Gastroesophageal sphincter (tissue), 3 donors: ENCODE measurements around the gene RNF32.

ENCODE experiments used
- CTCF ChIP-seq, 4 experiments: fragments of 200-600 bp in 2 of 4; fragments of 450-650 bp in 2 of 4; sonication (generic) in 1 of 4; IDR thresholded peaks; one replicate each; pipeline ENCODE4 v1.5.1; 2017 to 2019; ENCODE audit warnings: antibody characterized with exemption in 4 of 4, mild to moderate bottlenecking in 2 of 4, moderate library complexity in 2 of 4
- EP300 ChIP-seq: sonication (generic); formaldehyde crosslinking; IDR thresholded peaks from one replicate; pipeline ENCODE4 v1.6.1; 2017; ENCODE audit warnings: antibody characterized with exemption, mild to moderate bottlenecking
- POLR2A ChIP-seq, 2 donors: fragments of 450-650 bp; IDR thresholded peaks; one replicate each; pipeline ENCODE4 v1.6.1; 2017; ENCODE audit warnings: antibody characterized with exemption in 2 of 2, mild to moderate bottlenecking in 2 of 2, moderate library complexity in 1 of 2
- POLR2AphosphoS5 ChIP-seq: sonication (generic); formaldehyde crosslinking; IDR thresholded peaks from one replicate; pipeline ENCODE4 v1.6.1; 2017; ENCODE audit warnings: antibody characterized with exemption

DNA sequence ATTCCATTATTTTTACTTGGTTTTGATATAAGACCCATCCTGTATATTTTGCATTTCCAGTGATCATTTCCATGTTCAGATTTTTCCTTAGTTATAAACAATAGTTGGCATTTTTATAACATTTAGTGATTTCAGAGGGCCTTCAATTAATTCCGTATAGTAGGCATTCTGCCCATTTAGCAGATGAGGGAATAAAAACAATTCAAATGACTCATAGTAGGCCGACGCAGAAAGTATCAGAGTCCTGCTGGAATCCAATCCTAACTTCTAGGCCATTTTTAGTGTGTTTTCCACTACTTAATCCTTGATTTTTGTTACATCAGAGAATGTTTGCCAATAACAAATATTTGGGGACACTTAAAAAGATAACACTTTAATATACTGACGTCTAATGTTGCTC is 15.4 kb downstream of the RNF32 start:
- TF ChIP-seq CTCF (IDR thresholded peaks at IDR 0.05) (no peak), EP300 (no peak), POLR2A (IDR thresholded peaks at IDR 0.05) (no peak), POLR2AphosphoS5 (no peak)
